Tibial artery (tissue), 4 donors: ENCODE data around the gene TGFBRAP1.

Experiments used
- DNase-seq, 2 donors: peaks; one replicate each; pipeline ENCODE4 v3.0.0-alpha.2; 2019
- H3K27ac ChIP-seq, 2 donors: fragments of 200-600 bp; sonication (generic) in 1 of 2; 1 replicate in 1 of 2; 2 replicates in 1 of 2; pipeline ENCODE4 v1.5.1; 2018 to 2019; ENCODE audit warnings: mild to moderate bottlenecking in 1 of 2
- H3K27me3 ChIP-seq, 2 donors: fragments of 200-600 bp; sonication (generic) in 1 of 2; one replicate each; pipeline versions ENCODE4 v1.5.1 to v1.6.0; 2016 to 2019
- H3K36me3 ChIP-seq, 3 donors: fragments of 200-600 bp; sonication (generic) in 2 of 3; one replicate each; pipeline ENCODE4 v1.5.1; 2016 to 2019; ENCODE audit warnings: mild to moderate bottlenecking in 2 of 3
- H3K4me1 ChIP-seq, 4 donors: fragments of 200-600 bp; sonication (generic) in 2 of 4; 1 replicate in 3 of 4; 2 replicates in 1 of 4; pipeline ENCODE4 v1.5.1; 2016 to 2019
- H3K4me3 ChIP-seq, 2 donors: fragments of 200-600 bp; sonication (generic) in 1 of 2; 1 replicate in 1 of 2; 2 replicates in 1 of 2; pipeline ENCODE4 v1.5.1; 2018 to 2019; ENCODE audit warnings: mild to moderate bottlenecking in 2 of 2
- H3K9me3 ChIP-seq, 3 donors: fragments of 200-600 bp; sonication (generic) in 1 of 3; one replicate each; pipeline ENCODE4 v1.5.1; 2016 to 2019
- CTCF ChIP-seq, 2 experiments: fragments of 200-600 bp in 1 of 2; fragments of 450-650 bp in 1 of 2; IDR thresholded peaks; one replicate each; pipeline ENCODE4 v1.5.1; 2017 to 2019; ENCODE audit warnings: antibody characterized with exemption in 2 of 2, mild to moderate bottlenecking in 1 of 2, moderate library complexity in 1 of 2
- intact Hi-C: fragments of 100-400 bp; cut with DNase I; formaldehyde crosslinking; loops from one replicate; pipeline ENCODE4 v1.15.0; 2023; ENCODE audit warnings: low total_unique reads

The TGFBRAP1 gene

GRCh38 chr2:105261061-105261460, 68.5 kb downstream of the TGFBRAP1 start:
- TF ChIP-seq CTCF (IDR thresholded peaks at IDR 0.05), result no peak
- peaks cover 9 to 23% (median 15%) of the 10 kb centered on the region in 3 donors for H3K36me3 ChIP-seq
- H3K4me1 ChIP-seq, result no peaks in the 10 kb centered on the region
- H3K27ac ChIP-seq, result no peak overlapping the region
- no peaks in the 10 kb centered on the region for H3K27me3 ChIP-seq
- no peak overlapping the region for H3K4me3 ChIP-seq
- DNase-seq, result no peak
- intact Hi-C loops, result no loop called here
- no peaks in the 10 kb centered on the region for H3K9me3 ChIP-seq

GRCh38 chr2:105258835-105259350, 70.6 kb downstream of the TGFBRAP1 start:
- intact Hi-C loops, result no loop called here
- Histone ChIP-seq H3K4me3 (no peak overlapping the region), H3K4me1 (no peaks in the 10 kb centered on the region), H3K27ac (no peak overlapping the region), H3K27me3 (no peaks in the 10 kb centered on the region), H3K9me3 (no peaks in the 10 kb centered on the region), H3K36me3 (peaks cover 0 to 15% (median 14%) of the 10 kb centered on the region in 3 donors)
- no peak for DNase-seq
- TF ChIP-seq CTCF (IDR thresholded peaks at IDR 0.05), result no peak

- H3K27me3 ChIP-seq, result no peaks in the 10 kb centered on the region
- no peak overlapping the region for H3K4me3 ChIP-seq
- H3K4me1 ChIP-seq, result no peaks in the 10 kb centered on the region
- H3K27ac ChIP-seq, result no peak overlapping the region
- no peak for TF ChIP-seq CTCF (IDR thresholded peaks at IDR 0.05)
- peaks cover 0 to 9% (median 4%) of the 10 kb centered on the region in 3 donors for H3K36me3 ChIP-seq
- DNase-seq, result no peak
- H3K9me3 ChIP-seq, result no peaks in the 10 kb centered on the region
- intact Hi-C loops, result no loop called here
Measured at GRCh38 chr2:105257981-105258380, 71.6 kb downstream of the TGFBRAP1 start.

- H3K27me3 ChIP-seq, result no peaks in the 10 kb centered on the region
- intact Hi-C loops, result no loop called here
- no peak for DNase-seq
- no peaks in the 10 kb centered on the region for H3K9me3 ChIP-seq
- no peaks in the 10 kb centered on the region for H3K4me1 ChIP-seq
- no peak for TF ChIP-seq CTCF (IDR thresholded peaks at IDR 0.05)
- no peak overlapping the region for H3K27ac ChIP-seq
- H3K4me3 ChIP-seq, result no peak overlapping the region
- no peaks in the 10 kb centered on the region for H3K36me3 ChIP-seq
Measured at GRCh38 chr2:105256431-105257047, 73.0 kb downstream of the TGFBRAP1 start.

GRCh38 chr2:105255979-105256378, 73.6 kb downstream of the TGFBRAP1 start:
- Histone ChIP-seq H3K4me3 (no peak overlapping the region), H3K4me1 (no peaks in the 10 kb centered on the region), H3K9me3 (no peaks in the 10 kb centered on the region), H3K36me3 (no peaks in the 10 kb centered on the region), H3K27me3 (no peaks in the 10 kb centered on the region), H3K27ac (no peak overlapping the region)
- no peak for TF ChIP-seq CTCF (IDR thresholded peaks at IDR 0.05)
- intact Hi-C loops, result no loop called here
- DNase-seq, result no peak
